ENCODE measurements around the gene CD27. TPM values are rescaled to one million over a fixed set of nuclear protein-coding genes. Genes with fewer than 3 reads are reported as not detected.
A peak's percentile ranks its signal among the peaks of the same experiment; 100 is the strongest.

The CD27 gene
- total RNA-seq, 1 donor from 2014 or later = 0.16 TPM

- TF ChIP-seq, protein P1, sequence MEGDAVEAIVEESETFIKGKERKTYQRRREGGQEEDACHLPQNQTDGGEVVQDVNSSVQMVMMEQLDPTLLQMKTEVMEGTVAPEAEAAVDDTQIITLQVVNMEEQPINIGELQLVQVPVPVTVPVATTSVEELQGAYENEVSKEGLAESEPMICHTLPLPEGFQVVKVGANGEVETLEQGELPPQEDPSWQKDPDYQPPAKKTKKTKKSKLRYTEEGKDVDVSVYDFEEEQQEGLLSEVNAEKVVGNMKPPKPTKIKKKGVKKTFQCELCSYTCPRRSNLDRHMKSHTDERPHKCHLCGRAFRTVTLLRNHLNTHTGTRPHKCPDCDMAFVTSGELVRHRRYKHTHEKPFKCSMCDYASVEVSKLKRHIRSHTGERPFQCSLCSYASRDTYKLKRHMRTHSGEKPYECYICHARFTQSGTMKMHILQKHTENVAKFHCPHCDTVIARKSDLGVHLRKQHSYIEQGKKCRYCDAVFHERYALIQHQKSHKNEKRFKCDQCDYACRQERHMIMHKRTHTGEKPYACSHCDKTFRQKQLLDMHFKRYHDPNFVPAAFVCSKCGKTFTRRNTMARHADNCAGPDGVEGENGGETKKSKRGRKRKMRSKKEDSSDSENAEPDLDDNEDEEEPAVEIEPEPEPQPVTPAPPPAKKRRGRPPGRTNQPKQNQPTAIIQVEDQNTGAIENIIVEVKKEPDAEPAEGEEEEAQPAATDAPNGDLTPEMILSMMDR (IDR thresholded peaks at IDR 0.05; ENCODE audit: borderline replicate concordance) = no peak
- Histone ChIP-seq H3K4me1 (no peaks in the 10 kb centered on the region), H3K36me3 (no peaks in the 10 kb centered on the region), H3K27ac (replicated peaks) (no peak overlapping the region), H3K4me3 (no peak overlapping the region), H3K27me3 (ENCODE audit: low read depth) (no peaks in the 10 kb centered on the region), H3K9me3 (replicated peaks) (no peaks in the 10 kb centered on the region)
- no peak for DNase-seq
- intact Hi-C loops (cut with micrococcal nuclease) = no loop called here
These were observed 37.4 kb upstream of the CD27 start for GRCh38 chr12:6407236-6407954.

- H3K4me3 ChIP-seq = no peak overlapping the region
- H3K27ac ChIP-seq (replicated peaks) = no peak overlapping the region
- intact Hi-C loops (cut with micrococcal nuclease) = no loop called here
- no peak for DNase-seq
- no peaks in the 10 kb centered on the region for H3K9me3 ChIP-seq (replicated peaks)
- no peaks in the 10 kb centered on the region for H3K27me3 ChIP-seq (ENCODE audit: low read depth)
- TF ChIP-seq, protein P1 (IDR thresholded peaks at IDR 0.05; ENCODE audit: borderline replicate concordance) = no peak
- H3K36me3 ChIP-seq = no peaks in the 10 kb centered on the region
- H3K4me1 ChIP-seq = no peaks in the 10 kb centered on the region
These were observed 28.2 kb upstream of the CD27 start for GRCh38 chr12:6416596-6416995.

DNA sequence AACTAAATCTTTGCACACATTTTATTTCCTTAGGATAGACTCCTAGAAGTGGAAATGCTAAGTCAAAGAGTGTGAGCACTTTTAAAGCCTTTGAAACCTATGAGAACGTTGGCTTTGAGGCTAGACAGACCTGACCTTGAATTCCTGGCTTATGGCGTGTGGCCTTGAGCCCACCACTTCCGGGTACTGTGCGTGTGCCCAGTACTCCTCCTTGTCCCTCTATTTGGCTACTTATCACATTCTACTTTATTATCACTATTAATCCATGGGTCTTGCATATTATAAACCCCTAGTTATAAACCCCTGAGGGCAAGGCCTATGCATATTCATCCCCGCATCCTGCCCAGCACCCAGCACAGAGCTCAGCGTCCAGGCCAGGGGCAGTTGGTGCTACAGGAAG is 26.0 kb upstream of the CD27 start:
- H3K27me3 ChIP-seq (ENCODE audit: low read depth) = peaks cover 4% of the 10 kb centered on the region
- H3K4me1 ChIP-seq = peaks cover 5% of the 10 kb centered on the region
- DNase-seq = no peak
- TF ChIP-seq, protein P1 (IDR thresholded peaks at IDR 0.05; ENCODE audit: borderline replicate concordance) = no peak
- H3K9me3 ChIP-seq (replicated peaks) = no peaks in the 10 kb centered on the region
- H3K4me3 ChIP-seq = no peak overlapping the region
- intact Hi-C loops (cut with micrococcal nuclease) = no loop called here
- no peak overlapping the region for H3K27ac ChIP-seq (replicated peaks)
- no peaks in the 10 kb centered on the region for H3K36me3 ChIP-seq

DNA sequence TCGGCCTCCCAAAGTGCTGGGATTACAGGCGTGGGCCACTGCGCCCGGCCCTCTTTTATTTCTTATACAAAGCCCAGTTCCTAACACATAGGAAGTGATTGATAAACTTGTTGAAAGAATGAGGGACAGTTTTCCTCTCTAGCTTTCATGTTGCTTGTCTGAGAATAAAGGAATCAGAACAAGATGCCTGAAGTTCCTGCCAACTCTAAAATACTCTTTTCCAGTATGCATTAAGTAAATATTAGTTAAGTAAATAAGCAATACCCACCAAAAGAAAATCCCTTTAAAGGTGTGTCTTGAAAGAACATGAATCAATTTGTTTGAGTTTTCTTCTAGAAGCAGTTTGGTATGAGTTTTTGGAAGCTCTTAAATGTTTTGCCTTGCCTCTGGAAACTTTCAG is 24.4 kb upstream of the CD27 start:
- Histone ChIP-seq H3K4me3 (no peak overlapping the region), H3K4me1 (peaks cover 9% of the 10 kb centered on the region), H3K36me3 (no peaks in the 10 kb centered on the region), H3K27me3 (ENCODE audit: low read depth) (peaks cover 4% of the 10 kb centered on the region), H3K27ac (replicated peaks) (no peak overlapping the region), H3K9me3 (replicated peaks) (no peaks in the 10 kb centered on the region)
- TF ChIP-seq, protein P1 (IDR thresholded peaks at IDR 0.05; ENCODE audit: borderline replicate concordance) = no peak
- intact Hi-C loops (cut with micrococcal nuclease) = no loop called here
- no peak for DNase-seq

- no peak overlapping the region for H3K4me3 ChIP-seq
- no peaks in the 10 kb centered on the region for H3K36me3 ChIP-seq
- TF ChIP-seq, protein P1 (IDR thresholded peaks at IDR 0.05; ENCODE audit: borderline replicate concordance) = peak; percentile 93
- H3K27ac ChIP-seq (replicated peaks) = peak overlapping the region; percentile 33
- H3K9me3 ChIP-seq (replicated peaks) = no peaks in the 10 kb centered on the region
- H3K4me1 ChIP-seq = peaks cover 9% of the 10 kb centered on the region
- peak; percentile 79 for DNase-seq
- intact Hi-C loops (cut with micrococcal nuclease) = loop anchor here (2.0 kb wide), 1 partner anchor 47 kb away; the partner anchor contains the start of gene VAMP1
- H3K27me3 ChIP-seq (ENCODE audit: low read depth) = peaks cover 4% of the 10 kb centered on the region
These were observed 21.3 kb upstream of the CD27 start for GRCh38 chr12:6423267-6424007.

Measured in left ventricle myocardium inferior (tissue), 1 donor.